Astrocyte (in vitro differentiated cells and primary cell): ENCODE measurements around the gene C1QL2. TPM values are rescaled to one million over a fixed set of nuclear protein-coding genes. Genes with fewer than 3 reads are reported as not detected.

Source experiments
- DNase-seq: peaks from one replicate; pipeline ENCODE4 v3.0.0-alpha.2; 2010; ENCODE audit warnings: low read depth
- FAIRE-seq: peaks from 2 replicates; lab custom pipeline; 2011; peaks lifted over from hg19 to GRCh38; lab: Jason Lieb, UNC
- H2AFZ ChIP-seq: 2 replicates; pipeline ENCODE4 v1.6.0; 2012; ENCODE audit warnings: low read depth, low read length, inconsistent platforms
- H3K27ac ChIP-seq: 2 replicates; pipeline ENCODE4 v1.5.1; 2011; ENCODE audit warnings: low read depth, low read length, inconsistent platforms
- H3K27me3 ChIP-seq: 2 replicates; pipeline ENCODE4 v1.6.0; 2011; ENCODE audit warnings: low read length, inconsistent platforms; ENCODE audit not compliant: insufficient read depth
- H3K36me3 ChIP-seq: 2 replicates; pipeline ENCODE4 v1.5.1; 2011; ENCODE audit warnings: low read length, inconsistent platforms; ENCODE audit not compliant: insufficient read depth
- H3K4me1 ChIP-seq: 2 replicates; pipeline ENCODE4 v1.5.1; 2011; ENCODE audit warnings: low read length, inconsistent platforms; ENCODE audit not compliant: insufficient read depth
- H3K4me2 ChIP-seq: 2 replicates; pipeline ENCODE4 v1.6.0; 2012; ENCODE audit warnings: low read length, inconsistent platforms
- H3K4me3 ChIP-seq: 2 replicates; pipeline ENCODE4 v1.5.1; 2011; ENCODE audit warnings: low read depth, mild to moderate bottlenecking, low read length, inconsistent platforms; ENCODE audit not compliant: insufficient read depth
- H3K79me2 ChIP-seq: 2 replicates; pipeline ENCODE4 v1.6.0; 2012; ENCODE audit warnings: mild to moderate bottlenecking, low read length, inconsistent platforms; ENCODE audit not compliant: insufficient read depth
- H3K9ac ChIP-seq: 2 replicates; pipeline ENCODE4 v1.6.0; 2012; ENCODE audit warnings: mild to moderate bottlenecking, low read length, inconsistent platforms
- H3K9me3 ChIP-seq: 2 replicates; pipeline ENCODE4 v1.5.1; 2012; ENCODE audit warnings: low read depth, mild to moderate bottlenecking, low read length, inconsistent platforms; ENCODE audit not compliant: insufficient read depth
- H4K20me1 ChIP-seq: 2 replicates; pipeline ENCODE4 v1.6.0; 2012; ENCODE audit warnings: low read length, inconsistent platforms; ENCODE audit not compliant: insufficient read depth
- H3K27ac Mint-ChIP-seq: one replicate; pipeline ENCODE4 v1.8.0; 2021; ENCODE audit warnings: mild to moderate bottlenecking, mixed read lengths; ENCODE audit not compliant: unreplicated experiment
- H3K27me3 Mint-ChIP-seq: one replicate; pipeline ENCODE4 v1.8.0; 2021; ENCODE audit warnings: low read depth, mixed read lengths; ENCODE audit not compliant: unreplicated experiment
- H3K36me3 Mint-ChIP-seq: one replicate; pipeline ENCODE4 v1.8.0; 2021; ENCODE audit warnings: low read depth, mixed read lengths; ENCODE audit not compliant: unreplicated experiment
- H3K4me1 Mint-ChIP-seq: one replicate; pipeline ENCODE4 v1.8.0; 2021; ENCODE audit warnings: low read depth, mixed read lengths; ENCODE audit not compliant: unreplicated experiment
- H3K4me3 Mint-ChIP-seq: one replicate; pipeline ENCODE4 v1.8.0; 2021; ENCODE audit warnings: mild to moderate bottlenecking, moderate library complexity, mixed read lengths; ENCODE audit not compliant: unreplicated experiment
- H3K9me3 Mint-ChIP-seq: one replicate; pipeline ENCODE4 v1.8.0; 2021; ENCODE audit warnings: mild to moderate bottlenecking, mixed read lengths; ENCODE audit not compliant: unreplicated experiment
- CTCF ChIP-seq: IDR thresholded peaks from 2 replicates; pipeline ENCODE4 v1.5.1; 2011; ENCODE audit warnings: low read depth, mild to moderate bottlenecking, inconsistent platforms, low read length, moderate library complexity; ENCODE audit not compliant: insufficient read depth
- EZH2 ChIP-seq: IDR thresholded peaks from 2 replicates; pipeline ENCODE4 v1.6.1; 2012; ENCODE audit warnings: mild to moderate bottlenecking, low read length, inconsistent platforms; ENCODE audit not compliant: insufficient read depth
- total RNA-seq: library from RNA; stranded (reverse); gene quantifications from 2 replicates; pipeline ENCODE4 v1.2.1, GENCODE V29; 2021

The C1QL2 gene
- total RNA-seq, 1 donor from 2014 or later = 0.20 TPM

DNA sequence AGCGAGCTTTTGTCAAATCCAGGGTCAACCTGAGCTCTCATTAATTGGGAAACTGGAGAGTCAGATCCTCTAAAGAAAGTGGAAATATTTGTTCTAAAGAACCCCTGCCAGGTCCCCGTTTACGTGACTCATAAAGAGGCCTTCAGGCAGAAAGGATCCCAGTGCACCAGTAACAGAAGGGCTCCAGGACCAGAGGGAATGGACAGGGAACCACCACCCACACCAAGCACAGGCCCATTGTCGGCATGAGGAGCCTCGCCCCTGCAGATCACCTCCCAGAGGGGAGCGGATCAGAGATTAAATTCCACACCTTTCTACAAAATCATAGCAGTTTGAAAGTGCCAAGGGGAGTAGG is 16.4 kb upstream of the C1QL2 start:
- Histone ChIP-seq H3K79me2 (no peaks in the 10 kb centered on the region), H3K4me3 (no peak overlapping the region), H3K36me3 (no peaks in the 10 kb centered on the region), H3K27me3 (no peaks in the 10 kb centered on the region), H3K9ac (no peak overlapping the region), H3K4me2 (no peak overlapping the region), H4K20me1 (no peaks in the 10 kb centered on the region), H2AFZ (no peak overlapping the region), H3K27ac (no peak overlapping the region), H3K4me1 (peaks cover 3% of the 10 kb centered on the region), H3K9me3 (no peaks in the 10 kb centered on the region)
- FAIRE-seq (no peak), DNase-seq (no peak)
- no peak for TF ChIP-seq EZH2
- no peak for TF ChIP-seq CTCF
- H3K36me3 Mint-ChIP-seq = no peaks in the 10 kb centered on the region
- no peak overlapping the region for H3K4me3 Mint-ChIP-seq
- peaks cover 35% of the 10 kb centered on the region for H3K27me3 Mint-ChIP-seq
- H3K9me3 Mint-ChIP-seq = no peaks in the 10 kb centered on the region
- H3K4me1 Mint-ChIP-seq = peaks cover 12% of the 10 kb centered on the region
- H3K27ac Mint-ChIP-seq = no peak overlapping the region

GRCh38 chr2:119174216-119174992 is 15.9 kb upstream of the C1QL2 start:
- H3K79me2 ChIP-seq = no peaks in the 10 kb centered on the region
- H3K4me3 Mint-ChIP-seq = no peak overlapping the region
- no peaks in the 10 kb centered on the region for H3K9me3 Mint-ChIP-seq
- no peak overlapping the region for H3K9ac ChIP-seq
- no peaks in the 10 kb centered on the region for H4K20me1 ChIP-seq
- TF ChIP-seq EZH2 (no peak), CTCF (peak; percentile 47)
- H3K9me3 ChIP-seq = no peaks in the 10 kb centered on the region
- H3K27ac Mint-ChIP-seq = no peak overlapping the region
- no peaks in the 10 kb centered on the region for H3K36me3 ChIP-seq
- DNase-seq = no peak
- H3K27me3 Mint-ChIP-seq = peaks cover 37% of the 10 kb centered on the region
- H3K4me3 ChIP-seq = no peak overlapping the region
- no peak overlapping the region for H2AFZ ChIP-seq
- no peak overlapping the region for H3K4me2 ChIP-seq
- peaks cover 8% of the 10 kb centered on the region for H3K4me1 Mint-ChIP-seq
- FAIRE-seq = no peak
- no peak overlapping the region for H3K27ac ChIP-seq
- no peaks in the 10 kb centered on the region for H3K4me1 ChIP-seq
- H3K27me3 ChIP-seq = peaks cover 2% of the 10 kb centered on the region
- no peaks in the 10 kb centered on the region for H3K36me3 Mint-ChIP-seq

- no peak overlapping the region for H3K9ac ChIP-seq
- H3K9me3 Mint-ChIP-seq = no peaks in the 10 kb centered on the region
- H3K4me3 ChIP-seq = no peak overlapping the region
- no peak for FAIRE-seq
- H3K79me2 ChIP-seq = no peaks in the 10 kb centered on the region
- H3K4me1 Mint-ChIP-seq = peaks cover 4% of the 10 kb centered on the region
- H3K4me2 ChIP-seq = no peak overlapping the region
- H3K36me3 ChIP-seq = no peaks in the 10 kb centered on the region
- peaks cover 5% of the 10 kb centered on the region for H3K27me3 ChIP-seq
- no peak overlapping the region for H3K27ac Mint-ChIP-seq
- DNase-seq = no peak
- no peak overlapping the region for H3K4me3 Mint-ChIP-seq
- no peaks in the 10 kb centered on the region for H4K20me1 ChIP-seq
- peaks cover 44% of the 10 kb centered on the region for H3K27me3 Mint-ChIP-seq
- H3K27ac ChIP-seq = no peak overlapping the region
- no peaks in the 10 kb centered on the region for H3K4me1 ChIP-seq
- H3K36me3 Mint-ChIP-seq = no peaks in the 10 kb centered on the region
- H2AFZ ChIP-seq = no peak overlapping the region
- no peaks in the 10 kb centered on the region for H3K9me3 ChIP-seq
- no peak for TF ChIP-seq EZH2
- no peak for TF ChIP-seq CTCF
Observed at GRCh38 chr2:119173556-119174060, 15.1 kb upstream of the C1QL2 start.
